Measurements from ENCODE around the gene SIAH2. TPM values are rescaled to one million over a fixed set of nuclear protein-coding genes. Genes with fewer than 3 reads are reported as not detected.

Gene SIAH2
- total and polyA plus RNA-seq, 9 of the 15 experiments (the other 6 are each of a cell fraction or from before 2014, with no cell fraction given) = 4.8 to 39.0 (median 29.9) TPM

DNA sequence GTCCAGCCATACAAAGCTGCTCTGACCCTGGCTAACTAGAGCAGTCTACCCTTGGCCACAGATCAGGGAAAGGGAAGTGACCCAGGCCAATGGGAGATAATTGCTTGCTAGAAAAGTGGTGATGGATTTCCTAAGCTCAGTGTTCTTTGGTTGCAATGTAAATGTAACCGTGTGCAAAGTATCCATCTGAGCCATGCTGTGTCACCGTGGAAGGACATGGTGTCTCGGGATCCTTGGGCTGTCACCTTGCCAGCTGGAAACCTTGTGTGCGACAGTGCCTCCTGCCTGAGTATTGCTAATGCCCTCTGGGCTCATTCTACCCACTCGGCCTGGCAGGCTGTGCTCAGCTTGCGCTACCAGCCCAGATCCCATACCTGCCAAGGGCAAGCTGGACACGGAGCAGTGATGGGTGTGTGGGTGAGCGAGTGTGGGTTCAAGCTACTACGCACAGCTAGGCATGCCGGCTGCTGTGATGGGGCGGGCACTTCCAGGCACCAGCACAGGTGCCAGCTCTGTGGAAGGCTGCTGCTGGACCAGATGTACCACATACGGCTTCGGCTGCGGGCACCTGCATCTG lies 10.7 kb upstream of the SIAH2 start (continued):
- TF ChIP-seq ETV6 (IDR thresholded peaks at IDR 0.05; ENCODE audit: borderline replicate concordance in 1 of 2, low read depth in 2 of 2, low read length in 1 of 2) = no peak
- TF ChIP-seq ETV6 (CRISPR knock-in tag; IDR thresholded peaks at IDR 0.05; ENCODE audit: borderline replicate concordance) = no peak
- TF ChIP-seq EHMT2 (IDR thresholded peaks at IDR 0.05) = no peak
- TF ChIP-seq ZNF41 (CRISPR knock-in tag; conservative IDR thresholded peaks at IDR 0.05) = no peak
- TF ChIP-seq RBM39 (optimal IDR thresholded peaks at IDR 0.05; ENCODE audit: low read depth, low read length) = no peak

DNA sequence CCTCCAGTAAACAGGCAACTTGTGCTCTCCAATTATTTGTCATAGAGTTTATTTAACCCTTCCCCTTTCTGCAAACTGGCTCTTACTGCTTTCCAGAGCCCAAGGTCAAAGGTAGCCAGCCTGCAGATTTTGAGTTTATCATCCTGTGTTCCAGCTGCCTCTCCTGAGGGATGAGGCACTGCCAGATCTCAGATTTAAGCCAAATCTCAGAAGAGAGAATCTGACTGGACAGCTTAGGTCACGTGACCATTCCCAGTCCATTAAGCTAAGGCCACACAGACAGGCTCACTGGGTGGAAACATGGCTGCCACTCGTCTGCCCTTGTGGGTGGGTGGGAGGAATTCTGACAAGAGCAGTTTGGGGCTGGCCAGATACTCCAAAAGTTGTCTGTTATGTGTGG lies 8.6 kb upstream of the SIAH2 start:
- peak; percentile 84 for FAIRE-seq
- no peaks in the 10 kb centered on the region for H3K9me3 ChIP-seq (replicated peaks; ENCODE audit: control insufficient read depth, insufficient read depth, low read depth, low read length)
- no peak overlapping the region for H3K9ac ChIP-seq (ENCODE audit: insufficient read depth in 1 of 2, low read depth in 2 of 2, low read length in 2 of 2)
- peak; percentile 85 for ATAC-seq
- no peak overlapping the region; the same call in 1 of the 2 replicates for H3K4me2 ChIP-seq (ENCODE audit: insufficient read depth, low read length)
- no peak overlapping the region for H3K4me3 ChIP-seq
- WGBS (ENCODE audit: insufficient coverage, low coverage, missing lambda C conversion rate) = 9% methylated on average over 2 of the region's 2 CpGs
- H3K4me1 ChIP-seq (replicated peaks in 1 of 2; ENCODE audit: control insufficient read depth in 2 of 2, insufficient read depth in 2 of 2, low read length in 2 of 2) = peaks cover 0 to 12% of the 10 kb centered on the region in 2 experiments; a peak in 3 of 5 replicates
- H2AFZ ChIP-seq (ENCODE audit: low read depth, low read length) = peak overlapping the region; percentile 64
- H3K79me2 ChIP-seq (ENCODE audit: control insufficient read depth, insufficient read depth, low read length) = no peaks in the 10 kb centered on the region
- DNase-seq (ENCODE audit: extremely low read depth in 1 of 4, low spot score in 3 of 4) = peak; percentile 56 to 83 (median 82)
- H3K36me3 ChIP-seq (ENCODE audit: control insufficient read depth, insufficient read depth, low read length) = no peaks in the 10 kb centered on the region
- H3K27me3 ChIP-seq (ENCODE audit: control insufficient read depth in 2 of 2, insufficient read depth in 2 of 2, low read length in 2 of 2) = no peaks in the 10 kb centered on the region
- BruUV-seq (replicated peaks) = no TSS peak
- intact Hi-C loops (cut with micrococcal nuclease) (no loop called here), in situ Hi-C loops (cut with MboI) (loop anchor here (5.0 kb wide), 1 partner anchor 49 kb away; no protein-coding TSS in a partner anchor)
- H3K9me1 ChIP-seq (ENCODE audit: control insufficient read depth, insufficient read depth, low read length) = no peaks in the 10 kb centered on the region
- ChIA-PET POLR2A (interaction anchor here (0.6 to 1.1 kb wide), 4 partner anchors 8 to 34 kb away, joined by 3 to 4 read pairs (median 3); no protein-coding TSS in a partner anchor), CTCF (ENCODE audit: low intra/inter-chr PET ratio) (no interaction called here)
- H3K27ac ChIP-seq (ENCODE audit: extremely low read depth, low read depth, low read length) = no peak overlapping the region
- no peaks in the 10 kb centered on the region for H4K20me1 ChIP-seq (replicated peaks; ENCODE audit: control insufficient read depth, insufficient read depth, low read length)
- TF ChIP-seq YY1 (IDR thresholded peaks at IDR 0.05; ENCODE audit: borderline replicate concordance in 1 of 3, control insufficient read depth in 1 of 3, extremely low read depth in 1 of 3, insufficient read depth in 3 of 3, insufficient read length in 1 of 3, insufficient replicate concordance in 2 of 3, low read depth in 1 of 3, low read length in 2 of 3) (peak in 2 of 3 experiments; percentile 33 to 83), TOE1 (IDR thresholded peaks at IDR 0.05; ENCODE audit: borderline replicate concordance) (peak; percentile 99), TOE1 (CRISPR knock-in tag; IDR thresholded peaks at IDR 0.05; ENCODE audit: borderline replicate concordance, low read depth) (no peak), DDX20 (tag; IDR thresholded peaks at IDR 0.05; ENCODE audit: low read depth) (no peak), NR2C1 (IDR thresholded peaks at IDR 0.05) (peak; percentile 49), NR2C1 (tag; IDR thresholded peaks at IDR 0.05) (no peak)
- TF ChIP-seq, protein P1, sequence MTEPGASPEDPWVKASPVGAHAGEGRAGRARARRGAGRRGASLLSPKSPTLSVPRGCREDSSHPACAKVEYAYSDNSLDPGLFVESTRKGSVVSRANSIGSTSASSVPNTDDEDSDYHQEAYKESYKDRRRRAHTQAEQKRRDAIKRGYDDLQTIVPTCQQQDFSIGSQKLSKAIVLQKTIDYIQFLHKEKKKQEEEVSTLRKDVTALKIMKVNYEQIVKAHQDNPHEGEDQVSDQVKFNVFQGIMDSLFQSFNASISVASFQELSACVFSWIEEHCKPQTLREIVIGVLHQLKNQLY (CRISPR knock-in tag; conservative IDR thresholded peaks at IDR 0.05) = no peak
